Ectodermal cell (in vitro differentiated cells): Measurements from ENCODE around the gene ZNF787.

Experiments used
- H3K27ac ChIP-seq: 2 replicates; pipeline ENCODE4 v1.7.0; 2013; ENCODE audit warnings: mild to moderate bottlenecking, low read depth, low read length; ENCODE audit not compliant: insufficient read depth, poor library complexity, severe bottlenecking
- H3K27me3 ChIP-seq: 2 replicates; pipeline ENCODE4 v1.7.0; 2013; ENCODE audit warnings: mild to moderate bottlenecking, low read length; ENCODE audit not compliant: insufficient read depth, control insufficient read depth, poor library complexity, severe bottlenecking
- H3K36me3 ChIP-seq: one replicate; pipeline ENCODE4 v1.7.0; 2013; ENCODE audit warnings: low read length; ENCODE audit not compliant: control insufficient read depth, insufficient read depth
- H3K4me1 ChIP-seq: one replicate; pipeline ENCODE4 v1.7.0; 2013; ENCODE audit warnings: low read length; ENCODE audit not compliant: control insufficient read depth, insufficient read depth
- H3K4me3 ChIP-seq: 2 replicates; pipeline ENCODE4 v1.7.0; 2013; ENCODE audit warnings: low read depth, low read length, control low read depth; ENCODE audit not compliant: insufficient read depth
- H3K9me3 ChIP-seq: 2 replicates; pipeline ENCODE4 v1.7.0; 2013; ENCODE audit warnings: mild to moderate bottlenecking, low read length, moderate library complexity; ENCODE audit not compliant: control insufficient read depth
- WGBS, 2 experiments: methylation state at CpG; one replicate each; pipeline ENCODE4 v1.1.7; 2013; ENCODE audit warnings: missing lambda C conversion rate in 2 of 2; 5-methylcytosine and 5-hydroxymethylcytosine counted together

ZNF787 gene

DNA sequence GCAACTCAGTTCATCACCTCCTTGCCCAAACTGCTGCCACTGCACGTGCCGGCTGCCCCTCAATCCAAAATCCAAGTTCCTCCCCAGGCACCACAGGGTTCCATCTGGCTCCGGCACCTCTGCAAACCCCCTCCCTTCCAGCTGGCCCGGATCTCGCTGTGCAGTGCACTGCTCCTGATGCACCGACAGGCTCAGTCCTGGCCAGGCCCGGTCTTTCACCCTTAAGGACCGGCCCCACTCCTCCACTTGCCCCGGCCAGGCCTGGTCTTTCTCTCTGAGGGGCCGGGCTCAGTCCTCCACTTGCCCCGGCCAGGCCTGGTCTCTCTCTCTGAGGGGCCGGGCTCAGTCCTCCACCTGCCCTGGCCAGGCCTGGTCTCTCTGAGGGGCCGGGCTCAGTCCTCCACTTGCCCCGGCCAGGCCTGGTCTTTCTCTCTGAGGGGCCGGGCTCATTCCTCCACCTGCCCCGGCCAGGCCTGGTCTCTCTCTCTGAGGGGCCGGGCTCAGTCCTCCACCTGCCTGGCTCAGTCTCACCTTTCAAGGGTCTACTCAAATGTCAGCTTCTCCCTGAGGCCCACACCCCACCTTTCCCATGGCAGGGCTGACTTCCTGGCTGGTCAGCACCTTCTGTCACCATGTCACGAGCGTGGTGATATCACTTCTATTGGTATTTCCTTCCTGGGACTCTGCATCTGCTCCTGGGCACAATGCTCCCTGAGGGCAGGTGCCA is 6.9 kb downstream of the ZNF787 start:
- H3K9me3 ChIP-seq, result no peaks in the 10 kb centered on the region
- H3K27ac ChIP-seq, result no peak overlapping the region
- H3K4me3 ChIP-seq, result no peak overlapping the region
- H3K27me3 ChIP-seq, result no peaks in the 10 kb centered on the region
- peaks cover 34% of the 10 kb centered on the region for H3K4me1 ChIP-seq
- no peaks in the 10 kb centered on the region for H3K36me3 ChIP-seq
- 83 to 84% methylated on average over 19 of the region's 19 CpGs for WGBS, 2 experiments

DNA sequence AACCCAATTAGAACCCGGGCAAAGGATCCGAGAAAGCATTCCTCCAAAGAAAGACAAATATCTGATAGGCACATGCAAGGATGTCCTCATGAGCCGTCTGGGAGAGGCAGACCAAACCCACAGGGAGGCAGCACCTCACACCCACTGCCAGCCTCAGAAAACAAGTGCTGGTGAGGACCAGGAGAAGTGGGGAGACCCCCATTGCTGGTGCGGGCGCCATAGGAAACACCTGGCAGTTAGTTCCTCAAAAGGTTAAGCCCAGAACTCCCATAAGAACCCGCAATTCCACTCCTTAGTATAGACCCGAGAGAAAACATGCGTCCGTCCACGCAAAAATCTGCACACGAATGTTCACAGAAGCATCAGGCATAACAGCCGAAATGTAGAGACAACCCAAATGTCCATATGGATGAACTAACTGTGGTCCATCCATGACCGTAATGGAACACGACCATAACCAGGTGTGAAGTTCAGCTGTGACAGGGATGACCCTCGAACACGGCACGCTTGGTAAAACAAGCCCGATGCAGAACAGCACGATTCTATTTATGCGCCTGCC is 7.9 kb downstream of the ZNF787 start:
- WGBS, 2 experiments, result 89 to 90% methylated on average over 20 of the region's 20 CpGs
- Histone ChIP-seq H3K9me3 (no peaks in the 10 kb centered on the region), H3K27me3 (no peaks in the 10 kb centered on the region), H3K4me1 (peaks cover 45% of the 10 kb centered on the region), H3K36me3 (no peaks in the 10 kb centered on the region), H3K4me3 (no peak overlapping the region), H3K27ac (peak overlapping the region; percentile 16)

GRCh38 chr19:56112313-56112709 is 8.8 kb downstream of the ZNF787 start:
- 77 to 81% methylated on average over 10 of the region's 10 CpGs for WGBS, 2 experiments
- peaks cover 49% of the 10 kb centered on the region for H3K4me1 ChIP-seq
- no peaks in the 10 kb centered on the region for H3K9me3 ChIP-seq
- no peak overlapping the region for H3K4me3 ChIP-seq
- peak overlapping the region; percentile 50 for H3K27ac ChIP-seq
- no peaks in the 10 kb centered on the region for H3K36me3 ChIP-seq
- H3K27me3 ChIP-seq, result no peaks in the 10 kb centered on the region

DNA sequence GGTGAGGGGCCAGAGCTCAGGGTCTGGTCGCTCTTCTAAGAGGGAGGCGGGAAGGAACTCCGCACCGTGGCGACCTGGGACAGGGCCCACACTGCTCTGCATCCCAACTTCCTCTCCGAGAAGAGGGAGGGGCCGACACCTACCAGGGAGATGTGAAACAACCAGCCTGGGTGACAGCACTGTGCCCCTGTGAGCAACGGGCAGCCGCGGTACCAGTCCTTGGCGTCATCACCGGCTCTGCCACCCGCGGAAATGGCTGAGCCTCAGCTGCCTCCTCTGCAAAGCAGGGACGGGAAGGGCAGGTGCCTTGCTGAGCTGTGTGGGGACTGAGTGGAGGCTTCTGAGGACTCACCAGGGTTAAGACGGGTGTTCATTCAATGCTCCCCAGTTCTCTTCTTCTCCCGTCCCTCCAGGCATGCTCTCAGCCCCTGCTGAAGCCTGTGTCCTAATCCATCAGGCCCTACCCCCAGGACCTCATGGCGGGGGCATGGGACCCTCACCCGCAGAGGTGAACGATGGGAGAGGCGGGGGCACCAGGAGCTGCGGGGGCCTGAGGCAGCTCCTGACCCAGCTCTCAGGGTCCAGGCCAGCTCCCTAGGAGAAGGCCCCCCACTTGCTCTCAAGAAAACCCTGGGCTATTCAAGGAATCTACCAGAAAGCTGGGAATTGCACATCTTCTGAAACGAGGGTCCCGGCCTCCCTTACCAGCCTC is 9.3 kb downstream of the ZNF787 start:
- 62 to 64% methylated on average over 24 of the region's 24 CpGs for WGBS, 2 experiments

GRCh38 chr19:56110515-56111448 is 10.3 kb downstream of the ZNF787 start:
- peak overlapping the region; percentile 84 for H3K27ac ChIP-seq
- WGBS, 2 experiments, result 51 to 57% methylated on average over 12 of the region's 12 CpGs
- H3K4me1 ChIP-seq, result peaks cover 55% of the 10 kb centered on the region

More for the DNA sequence above, 9.3 kb downstream of the ZNF787 start:
- H3K27me3 ChIP-seq, result no peaks in the 10 kb centered on the region
- H3K9me3 ChIP-seq, result no peaks in the 10 kb centered on the region
- H3K4me3 ChIP-seq, result peak overlapping the region; percentile 4
- H3K27ac ChIP-seq, result peak overlapping the region; percentile 84
- peaks cover 49% of the 10 kb centered on the region for H3K4me1 ChIP-seq
- no peaks in the 10 kb centered on the region for H3K36me3 ChIP-seq

DNA sequence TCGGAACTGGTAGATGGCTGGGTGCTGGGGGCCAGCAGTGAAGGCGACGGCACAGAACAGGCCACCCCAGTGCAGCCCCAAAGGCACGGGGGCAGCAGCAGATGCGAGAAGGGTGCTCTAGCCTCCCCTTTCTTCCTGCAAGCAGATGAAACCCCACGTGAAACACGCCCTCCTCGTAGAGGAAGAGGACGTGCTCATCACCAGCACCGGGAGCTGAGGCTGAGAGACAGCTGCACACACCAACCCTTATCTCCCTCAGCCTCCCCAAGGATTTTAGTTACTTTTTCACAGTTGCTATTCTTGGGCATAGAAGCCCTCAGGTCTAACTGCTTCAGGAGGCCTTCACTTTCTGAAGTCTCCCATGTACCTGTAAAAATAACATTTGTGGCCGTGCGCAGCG is 11.9 kb downstream of the ZNF787 start:
- H3K27ac ChIP-seq, result no peak overlapping the region
- H3K9me3 ChIP-seq, result no peaks in the 10 kb centered on the region
- H3K4me1 ChIP-seq, result peaks cover 62% of the 10 kb centered on the region
- no peaks in the 10 kb centered on the region for H3K36me3 ChIP-seq
- WGBS, 2 experiments, result 86 to 87% methylated on average over 13 of the region's 13 CpGs
- no peaks in the 10 kb centered on the region for H3K27me3 ChIP-seq
- no peak overlapping the region for H3K4me3 ChIP-seq

More at GRCh38 chr19:56110515-56111448, 10.3 kb downstream of the ZNF787 start:
- Histone ChIP-seq H3K9me3 (no peaks in the 10 kb centered on the region), H3K36me3 (no peaks in the 10 kb centered on the region), H3K4me3 (peak overlapping the region; percentile 4), H3K27me3 (no peaks in the 10 kb centered on the region)

GRCh38 chr19:56108447-56109195 is 12.5 kb downstream of the ZNF787 start:
- no peak overlapping the region for H3K4me3 ChIP-seq
- no peaks in the 10 kb centered on the region for H3K9me3 ChIP-seq
- 74 to 75% methylated on average over 23 to 24 of the region's 24 CpGs for WGBS, 2 experiments
- no peaks in the 10 kb centered on the region for H3K27me3 ChIP-seq
- no peak overlapping the region for H3K27ac ChIP-seq
- no peaks in the 10 kb centered on the region for H3K36me3 ChIP-seq
- H3K4me1 ChIP-seq, result peaks cover 62% of the 10 kb centered on the region

- no peaks in the 10 kb centered on the region for H3K27me3 ChIP-seq
- no peaks in the 10 kb centered on the region for H3K9me3 ChIP-seq
- 81 to 82% methylated on average over 27 of the region's 27 CpGs for WGBS, 2 experiments
- H3K4me1 ChIP-seq, result peaks cover 55% of the 10 kb centered on the region
- no peaks in the 10 kb centered on the region for H3K36me3 ChIP-seq
- H3K4me3 ChIP-seq, result no peak overlapping the region
- no peak overlapping the region for H3K27ac ChIP-seq
These were observed 13.3 kb downstream of the ZNF787 start for GRCh38 chr19:56107626-56108351.

DNA sequence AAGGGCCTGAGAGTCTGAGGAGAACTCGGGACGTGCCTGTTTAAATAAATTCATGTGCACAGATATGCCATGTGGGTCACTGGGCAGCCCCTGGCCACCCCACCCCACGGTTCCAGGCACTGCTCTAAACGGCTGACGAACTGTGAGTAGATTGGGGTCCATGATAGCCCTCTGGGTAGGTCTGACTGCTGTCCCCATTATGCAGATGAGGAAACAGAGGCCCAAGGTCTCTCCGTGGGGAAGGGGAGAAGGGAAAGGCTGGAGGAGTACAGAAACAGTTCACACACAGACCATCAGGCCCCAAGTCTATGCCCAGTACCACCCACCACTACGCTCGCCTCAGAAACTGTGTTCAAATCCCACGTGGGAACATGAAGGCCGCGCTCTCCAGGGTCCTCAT is 14.1 kb downstream of the ZNF787 start:
- 90 to 92% methylated on average over 11 of the region's 11 CpGs for WGBS, 2 experiments
- H3K4me1 ChIP-seq, result peaks cover 47% of the 10 kb centered on the region

More for the DNA sequence above, 14.1 kb downstream of the ZNF787 start:
- Histone ChIP-seq H3K4me3 (no peak overlapping the region), H3K36me3 (peaks cover 1% of the 10 kb centered on the region), H3K27me3 (no peaks in the 10 kb centered on the region), H3K27ac (no peak overlapping the region), H3K9me3 (no peaks in the 10 kb centered on the region)
